SK-N-SH (cell line): ENCODE data around the gene JPH3. TPM values are rescaled to one million over a fixed set of nuclear protein-coding genes. Genes with fewer than 3 reads are reported as not detected.

Source experiments
- CTCF ChIA-PET: fragments of 300-600, 350-600 bp; formaldehyde crosslinking; extraction: SDS; loops from one replicate; lab custom pipeline; 2021; lab: Yijun Ruan, JAX
- POLR2A ChIA-PET: fragments of 350-600 bp; sonication (Branson Sonifier 250); formaldehyde crosslinking; extraction: SDS; loops from one replicate; lab custom pipeline; 2020; ENCODE audit warnings: antibody characterized with exemption, inconsistent platforms; lab: Yijun Ruan, JAX
- DNase-seq: peaks from one replicate; pipeline ENCODE4 v3.0.0; 2012
- H2AFZ ChIP-seq: fragments of 200-600 bp; sonication (generic); 2 replicates; pipeline ENCODE4 v1.8.1; 2016; ENCODE audit warnings: antibody characterized with exemption, mild to moderate bottlenecking, low read depth
- H3F3A ChIP-seq: fragments of 200-600 bp; sonication (generic); replicated peaks from 2 replicates; pipeline ENCODE3; 2016; ENCODE audit warnings: antibody characterized with exemption, mild to moderate bottlenecking; ENCODE audit not compliant: insufficient read depth
- H3K27ac ChIP-seq, 2 experiments: fragments of 200-500 bp in 1 of 2; fragments of 200-600 bp in 1 of 2; sonication (Bioruptor generic) in 1 of 2; sonication (generic), shearing (Covaris generic) in 1 of 2; 2 replicates each; pipeline versions ENCODE4 v1.5.1 to v1.6.1; 2014 to 2016; ENCODE audit warnings: low read depth in 2 of 2, inconsistent platforms in 1 of 2, low read length in 1 of 2, mild to moderate bottlenecking in 1 of 2, mixed read lengths in 1 of 2
- H3K27me3 ChIP-seq: fragments of 200-600 bp; sonication (generic), shearing (Covaris generic); 2 replicates; pipeline ENCODE4 v1.6.1; 2016; ENCODE audit warnings: mixed run types; ENCODE audit not compliant: insufficient read depth
- H3K36me3 ChIP-seq, 2 experiments: fragments of 200-500 bp in 1 of 2; fragments of 200-600 bp in 1 of 2; sonication (Bioruptor generic) in 1 of 2; sonication (generic) in 1 of 2; replicated peaks in 1 of 2; 2 replicates each; pipeline versions ENCODE3 to v1.5.1; 2014 to 2016; ENCODE audit warnings: low read length in 1 of 2, mild to moderate bottlenecking in 1 of 2; ENCODE audit not compliant: insufficient read depth in 2 of 2, control insufficient read depth in 1 of 2
- H3K4me1 ChIP-seq, 2 experiments: fragments of 200-500 bp in 1 of 2; fragments of 200-600 bp in 1 of 2; sonication (Bioruptor generic) in 1 of 2; sonication (generic), shearing (Covaris generic) in 1 of 2; 2 replicates each; pipeline versions ENCODE4 v1.5.1 to v1.6.1; 2014 to 2016; ENCODE audit warnings: low read depth in 1 of 2, low read length in 1 of 2, mixed run types in 1 of 2; ENCODE audit not compliant: insufficient read depth in 2 of 2, control insufficient read depth in 1 of 2
- H3K4me2 ChIP-seq: fragments of 200-600 bp; sonication (generic), shearing (Covaris generic); 2 replicates; pipeline ENCODE4 v1.6.1; 2017; ENCODE audit warnings: mixed run types
- H3K4me3 ChIP-seq, 2 experiments: fragments of 200-500 bp in 1 of 2; fragments of 200-600 bp in 1 of 2; sonication (Bioruptor generic) in 1 of 2; sonication (generic), shearing (Covaris generic) in 1 of 2; 2 replicates each; pipeline versions ENCODE4 v1.5.1 to v1.8.1; 2014 to 2016; ENCODE audit warnings: low read depth in 2 of 2, inconsistent platforms in 1 of 2, low read length in 1 of 2, mild to moderate bottlenecking in 1 of 2, mixed read lengths in 1 of 2, moderate library complexity in 1 of 2
- H3K79me2 ChIP-seq: fragments of 200-600 bp; sonication (generic); 2 replicates; pipeline ENCODE4 v1.8.1; 2017; ENCODE audit warnings: mild to moderate bottlenecking; ENCODE audit not compliant: insufficient read depth
- H3K9ac ChIP-seq: fragments of 200-600 bp; sonication (generic); 2 replicates; pipeline ENCODE4 v1.6.1; 2017; ENCODE audit warnings: mixed run types
- H3K9me2 ChIP-seq: fragments of 200-600 bp; sonication (generic); 2 replicates; pipeline ENCODE4 v1.6.1; 2017; ENCODE audit warnings: mixed run types
- H3K9me3 ChIP-seq: fragments of 200-600 bp; sonication (generic); 2 replicates; pipeline ENCODE4 v1.6.1; 2017; ENCODE audit warnings: mixed run types, mild to moderate bottlenecking, moderate library complexity
- H4K20me1 ChIP-seq: fragments of 200-600 bp; sonication (generic); 2 replicates; pipeline ENCODE4 v1.6.1; 2017; ENCODE audit warnings: mild to moderate bottlenecking, mixed run types; ENCODE audit not compliant: insufficient read depth
- EP300 ChIP-seq, 2 experiments: IDR thresholded peaks; 2 replicates each; pipeline versions ENCODE4 v1.4.0 to v1.6.1; 2012; ENCODE audit warnings: borderline replicate concordance in 1 of 2, low read depth in 1 of 2, low read length in 1 of 2
- FOSL2 ChIP-seq: IDR thresholded peaks from 2 replicates; pipeline ENCODE4 v1.4.0; 2012; ENCODE audit warnings: low read depth, mild to moderate bottlenecking, moderate library complexity, borderline replicate concordance
- FOXM1 ChIP-seq: IDR thresholded peaks from 2 replicates; pipeline ENCODE4 v1.4.0; 2012; ENCODE audit warnings: low read depth, mild to moderate bottlenecking
- GATA2 ChIP-seq: sonication (generic); formaldehyde crosslinking; IDR thresholded peaks from 2 replicates; pipeline ENCODE4 v1.5.0; 2020; ENCODE audit warnings: mild to moderate bottlenecking, missing genetic modification reagents
- POLR2AphosphoS5 ChIP-seq: IDR thresholded peaks from 2 replicates; pipeline ENCODE4 v1.6.1; 2012; ENCODE audit warnings: low read depth, low read length
- RAD21 ChIP-seq: IDR thresholded peaks from 2 replicates; pipeline ENCODE4 v1.6.1; 2012; ENCODE audit warnings: mild to moderate bottlenecking, low read length
- RCOR1 ChIP-seq: fragments of 150-350 bp; IDR thresholded peaks from 2 replicates; pipeline ENCODE4 v1.6.1; 2017; ENCODE audit warnings: antibody characterized with exemption, low read length
- SIN3A ChIP-seq: IDR thresholded peaks from 2 replicates; pipeline ENCODE4 v1.6.1; 2012; ENCODE audit warnings: low read depth, mild to moderate bottlenecking, low read length, moderate library complexity, borderline replicate concordance
- SMC3 ChIP-seq: IDR thresholded peaks from 2 replicates; pipeline ENCODE4 v1.6.1; 2012; ENCODE audit warnings: low read depth, low read length, improper control_type of control experiment
- WGBS: methylation state at CpG from one replicate; pipeline ENCODE4 v1.1.6; 2017; ENCODE audit warnings: low lambda C conversion rate; 5-methylcytosine and 5-hydroxymethylcytosine counted together
- polyA plus RNA-seq, 3 experiments: library from polyadenylated mRNA; depleted of rRNA; stranded (reverse); fragments of >200 nt; gene quantifications; 2 replicates each; pipeline ENCODE4 v1.2.3, GENCODE V29; 2012
- TF ChIP-seq, protein P1 (sequence below): IDR thresholded peaks from 2 replicates; pipeline ENCODE4 v1.4.0; 2012; ENCODE audit warnings: low read depth, borderline replicate concordance
- TF ChIP-seq, protein P2 (sequence below): fragments of 200-600 bp; sonication (generic); IDR thresholded peaks from 2 replicates; pipeline ENCODE4 v1.6.1; 2017; ENCODE audit warnings: antibody characterized with exemption, mild to moderate bottlenecking, moderate library complexity

Gene JPH3
- polyA plus RNA-seq, 1 of the 3 experiments (the other 2 are of a cell fraction) = 0.25 TPM

DNA sequence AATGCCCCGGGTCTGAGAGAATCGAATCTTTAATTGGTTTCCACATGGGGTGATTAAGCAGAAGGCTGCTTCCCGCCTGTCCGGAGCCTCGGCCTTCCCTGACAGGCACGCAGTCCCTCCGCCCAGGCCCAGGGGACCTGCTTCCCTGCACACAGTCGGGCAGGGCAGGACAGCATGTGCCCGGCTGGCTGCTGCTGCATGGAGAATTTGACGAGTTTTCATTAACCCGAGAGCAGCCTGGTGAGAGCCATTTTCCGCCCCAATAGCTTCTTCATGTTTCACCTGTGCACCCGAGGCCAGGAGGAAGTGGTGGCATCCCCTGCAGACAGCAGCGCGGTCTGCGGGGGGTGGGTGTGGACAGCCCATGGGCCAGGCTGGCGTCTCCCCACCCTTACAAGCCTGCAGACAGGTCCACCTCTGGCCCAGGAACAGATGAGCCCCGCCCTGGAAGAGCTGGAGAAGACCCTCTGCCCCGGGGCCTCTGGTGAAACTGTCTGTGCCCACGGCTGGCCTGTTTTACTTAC is 96.4 kb downstream of the JPH3 start (continued):
- TF ChIP-seq, protein P1, sequence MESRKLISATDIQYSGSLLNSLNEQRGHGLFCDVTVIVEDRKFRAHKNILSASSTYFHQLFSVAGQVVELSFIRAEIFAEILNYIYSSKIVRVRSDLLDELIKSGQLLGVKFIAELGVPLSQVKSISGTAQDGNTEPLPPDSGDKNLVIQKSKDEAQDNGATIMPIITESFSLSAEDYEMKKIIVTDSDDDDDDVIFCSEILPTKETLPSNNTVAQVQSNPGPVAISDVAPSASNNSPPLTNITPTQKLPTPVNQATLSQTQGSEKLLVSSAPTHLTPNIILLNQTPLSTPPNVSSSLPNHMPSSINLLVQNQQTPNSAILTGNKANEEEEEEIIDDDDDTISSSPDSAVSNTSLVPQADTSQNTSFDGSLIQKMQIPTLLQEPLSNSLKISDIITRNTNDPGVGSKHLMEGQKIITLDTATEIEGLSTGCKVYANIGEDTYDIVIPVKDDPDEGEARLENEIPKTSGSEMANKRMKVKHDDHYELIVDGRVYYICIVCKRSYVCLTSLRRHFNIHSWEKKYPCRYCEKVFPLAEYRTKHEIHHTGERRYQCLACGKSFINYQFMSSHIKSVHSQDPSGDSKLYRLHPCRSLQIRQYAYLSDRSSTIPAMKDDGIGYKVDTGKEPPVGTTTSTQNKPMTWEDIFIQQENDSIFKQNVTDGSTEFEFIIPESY = no peak
- TF ChIP-seq, protein P2, sequence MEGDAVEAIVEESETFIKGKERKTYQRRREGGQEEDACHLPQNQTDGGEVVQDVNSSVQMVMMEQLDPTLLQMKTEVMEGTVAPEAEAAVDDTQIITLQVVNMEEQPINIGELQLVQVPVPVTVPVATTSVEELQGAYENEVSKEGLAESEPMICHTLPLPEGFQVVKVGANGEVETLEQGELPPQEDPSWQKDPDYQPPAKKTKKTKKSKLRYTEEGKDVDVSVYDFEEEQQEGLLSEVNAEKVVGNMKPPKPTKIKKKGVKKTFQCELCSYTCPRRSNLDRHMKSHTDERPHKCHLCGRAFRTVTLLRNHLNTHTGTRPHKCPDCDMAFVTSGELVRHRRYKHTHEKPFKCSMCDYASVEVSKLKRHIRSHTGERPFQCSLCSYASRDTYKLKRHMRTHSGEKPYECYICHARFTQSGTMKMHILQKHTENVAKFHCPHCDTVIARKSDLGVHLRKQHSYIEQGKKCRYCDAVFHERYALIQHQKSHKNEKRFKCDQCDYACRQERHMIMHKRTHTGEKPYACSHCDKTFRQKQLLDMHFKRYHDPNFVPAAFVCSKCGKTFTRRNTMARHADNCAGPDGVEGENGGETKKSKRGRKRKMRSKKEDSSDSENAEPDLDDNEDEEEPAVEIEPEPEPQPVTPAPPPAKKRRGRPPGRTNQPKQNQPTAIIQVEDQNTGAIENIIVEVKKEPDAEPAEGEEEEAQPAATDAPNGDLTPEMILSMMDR = no peak
- TF ChIP-seq RAD21 (no peak), SMC3 (no peak), FOSL2 (no peak)

DNA sequence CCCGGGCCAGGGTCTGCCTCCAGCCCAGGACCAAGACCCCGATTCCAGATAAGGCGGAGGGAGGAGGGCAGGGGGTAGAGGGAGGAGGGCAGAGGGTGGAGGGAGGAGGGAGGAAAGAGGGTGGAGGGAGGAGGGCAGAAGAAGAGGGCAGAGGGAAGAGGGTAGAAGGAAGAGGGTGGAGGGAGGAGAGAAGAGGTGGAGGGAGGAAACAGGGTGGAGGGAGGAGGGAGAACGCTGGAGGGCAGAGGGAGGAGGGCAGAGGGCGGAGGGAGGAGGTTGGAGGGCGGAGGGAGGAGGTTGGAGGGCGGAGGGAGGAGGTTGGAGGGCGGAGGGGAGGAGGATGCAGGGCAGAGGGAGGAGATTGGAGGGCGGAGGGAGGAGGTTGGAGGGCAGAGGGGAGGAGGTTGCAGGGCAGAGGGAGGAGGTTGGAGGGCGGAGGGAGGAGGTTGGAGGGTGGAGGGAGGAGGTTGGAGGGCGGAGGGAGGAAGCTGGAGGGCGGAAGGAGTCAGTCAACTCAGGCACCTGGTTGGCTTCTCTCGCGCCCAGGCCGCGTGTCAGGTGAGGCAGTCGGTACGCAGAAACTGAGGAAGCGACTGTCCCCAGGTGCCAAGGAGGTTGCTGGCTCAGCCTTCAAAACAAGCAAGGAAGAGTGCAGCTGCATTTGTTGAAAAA is 98.2 kb downstream of the JPH3 start:
- POLR2A ChIA-PET = no interaction called here
- no peak overlapping the region for H3K27ac ChIP-seq
- peaks cover 0 to 66% of the 10 kb centered on the region in 2 experiments for H3K36me3 ChIP-seq
- H3K4me2 ChIP-seq = no peak overlapping the region
- no peak overlapping the region for H3K4me3 ChIP-seq
- H3K9ac ChIP-seq = no peak overlapping the region
- WGBS = 95% methylated on average over 19 of the region's 19 CpGs
- H3K9me3 ChIP-seq = no peaks in the 10 kb centered on the region
- H3K4me1 ChIP-seq = no peaks in the 10 kb centered on the region
- no peaks in the 10 kb centered on the region for H3F3A ChIP-seq
- no peak for TF ChIP-seq RCOR1
- TF ChIP-seq SMC3 = no peak
- no peak for TF ChIP-seq GATA2
- TF ChIP-seq FOXM1 = no peak
- TF ChIP-seq EP300 (IDR thresholded peaks at IDR 0.05; ENCODE audit: borderline replicate concordance in 1 of 2, low read depth in 1 of 2, low read length in 1 of 2) = no peak
- no peak for TF ChIP-seq POLR2AphosphoS5
- no peak for TF ChIP-seq SIN3A
- TF ChIP-seq, all 33 proteins: peak for 0
- Histone ChIP-seq H2AFZ (no peak overlapping the region), H3K79me2 (no peaks in the 10 kb centered on the region), H4K20me1 (no peaks in the 10 kb centered on the region), H3K27me3 (no peaks in the 10 kb centered on the region), H3K9me2 (no peaks in the 10 kb centered on the region)
- DNase-seq = no peak
- CTCF ChIA-PET = interaction anchor here (1.4 kb wide), 1 partner anchor 17 kb away, joined by 5 read pairs; no protein-coding TSS in a partner anchor
